Neural cell (in vitro differentiated cells): Measurements from ENCODE around the gene PBOV1. TPM values are rescaled to one million over a fixed set of nuclear protein-coding genes. Genes with fewer than 3 reads are reported as not detected.

Experiments used
- H2AFZ ChIP-seq: fragments of 200-600, 300-800 bp; sonication (generic), shearing (Covaris generic); 2 replicates; pipeline ENCODE4 v1.6.0; 2014; ENCODE audit warnings: low read depth, mild to moderate bottlenecking, antibody characterized with exemption, low read length, moderate library complexity
- H3F3A ChIP-seq: fragments of 200-600 bp; shearing (Covaris generic); 2 replicates; pipeline ENCODE4 v1.6.1; 2016; ENCODE audit warnings: mild to moderate bottlenecking, moderate library complexity, mixed read lengths, antibody characterized with exemption, low read length; ENCODE audit not compliant: insufficient read depth, poor library complexity, severe bottlenecking
- H3K27ac ChIP-seq: fragments of 200-600, 300-800 bp; sonication (generic), shearing (Covaris generic); 2 replicates; pipeline ENCODE4 v1.5.1; 2014; ENCODE audit warnings: mild to moderate bottlenecking, low read length, moderate library complexity
- H3K27me3 ChIP-seq: fragments of 300-800, 200-600 bp; sonication (generic), shearing (Covaris generic); 2 replicates; pipeline ENCODE4 v1.6.0; 2014; ENCODE audit warnings: mild to moderate bottlenecking, low read depth, low read length, moderate library complexity; ENCODE audit not compliant: insufficient read depth
- H3K36me3 ChIP-seq: fragments of 300-800, 200-600 bp; sonication (generic), shearing (Covaris generic); 2 replicates; pipeline ENCODE4 v1.5.1; 2014; ENCODE audit warnings: mild to moderate bottlenecking, antibody characterized with exemption, low read length, moderate library complexity; ENCODE audit not compliant: insufficient read depth
- H3K4me2 ChIP-seq: fragments of 300-800, 200-600 bp; sonication (generic), shearing (Covaris generic); 2 replicates; pipeline ENCODE4 v1.6.0; 2014; ENCODE audit warnings: mild to moderate bottlenecking, low read length
- H3K4me3 ChIP-seq: fragments of 300-800, 200-600 bp; sonication (generic), shearing (Covaris generic); 2 replicates; pipeline ENCODE4 v1.5.1; 2014; ENCODE audit warnings: mild to moderate bottlenecking, low read length, moderate library complexity
- H3K79me2 ChIP-seq: fragments of 200-600 bp; shearing (Covaris generic); replicated peaks from 2 replicates; pipeline ENCODE4 v1.6.0; 2014; ENCODE audit warnings: mild to moderate bottlenecking, low read length, moderate library complexity; ENCODE audit not compliant: insufficient read depth
- H3K9ac ChIP-seq: fragments of 300-800, 200-600 bp; sonication (generic), shearing (Covaris generic); 2 replicates; pipeline ENCODE4 v1.6.1; 2016; ENCODE audit warnings: mild to moderate bottlenecking, low read length, mixed read lengths
- H3K9me2 ChIP-seq: fragments of 200-600 bp; shearing (Covaris generic); 2 replicates; pipeline ENCODE4 v1.6.1; 2016; ENCODE audit warnings: mild to moderate bottlenecking, low read length, mixed read lengths; ENCODE audit not compliant: insufficient read depth
- H3K9me3 ChIP-seq: fragments of 200-600, 300-800 bp; sonication (generic), shearing (Covaris generic); 2 replicates; pipeline ENCODE4 v1.6.1; 2016; ENCODE audit warnings: mild to moderate bottlenecking, mixed run types, low read length, moderate library complexity, mixed read lengths
- H4K20me1 ChIP-seq: fragments of 200-600 bp; shearing (Covaris generic); 2 replicates; pipeline ENCODE4 v1.6.1; 2016; ENCODE audit warnings: mild to moderate bottlenecking, mixed run types; ENCODE audit not compliant: insufficient read depth
- CTCF ChIP-seq: fragments of 450-650 bp; IDR thresholded peaks from 2 replicates; pipeline ENCODE4 v1.5.1; 2014; ENCODE audit warnings: antibody characterized with exemption, mild to moderate bottlenecking, moderate library complexity; ENCODE audit not compliant: poor library complexity, severe bottlenecking
- EP300 ChIP-seq: fragments of 450-650 bp; conservative IDR thresholded peaks from 2 replicates; pipeline ENCODE4 v1.6.1; 2014; ENCODE audit warnings: antibody characterized with exemption, mild to moderate bottlenecking, moderate library complexity; ENCODE audit not compliant: poor library complexity, severe bottlenecking
- EZH2 ChIP-seq: fragments of 200-600, 300-800 bp; shearing (Covaris generic), sonication (generic); IDR thresholded peaks from 2 replicates; pipeline ENCODE4 v1.6.1; 2014; ENCODE audit warnings: antibody characterized with exemption, low read length, borderline replicate concordance, mild to moderate bottlenecking; ENCODE audit not compliant: insufficient read depth, poor library complexity, severe bottlenecking
- MXI1 ChIP-seq: fragments of 450-650 bp; conservative IDR thresholded peaks from 2 replicates; pipeline ENCODE4 v1.6.1; 2014; ENCODE audit warnings: antibody characterized with exemption, mild to moderate bottlenecking; ENCODE audit not compliant: poor library complexity, severe bottlenecking
- POLR2AphosphoS5 ChIP-seq: IDR thresholded peaks from 2 replicates; pipeline ENCODE4 v1.6.1; 2012
- RAD21 ChIP-seq: fragments of 450-650 bp; conservative IDR thresholded peaks from 2 replicates; pipeline ENCODE4 v1.6.1; 2014; ENCODE audit warnings: antibody characterized with exemption, mild to moderate bottlenecking, moderate library complexity
- REST ChIP-seq: IDR thresholded peaks from 2 replicates; pipeline ENCODE4 v1.6.1; 2012; ENCODE audit warnings: borderline replicate concordance
- SMC3 ChIP-seq: fragments of 450-650 bp; conservative IDR thresholded peaks from 2 replicates; pipeline ENCODE4 v1.6.1; 2014; ENCODE audit warnings: antibody characterized with exemption, mild to moderate bottlenecking, moderate library complexity; ENCODE audit not compliant: poor library complexity
- TAF1 ChIP-seq: IDR thresholded peaks from 2 replicates; pipeline ENCODE4 v1.6.1; 2012; ENCODE audit warnings: low read depth
- polyA plus RNA-seq: library from polyadenylated mRNA; depleted of rRNA; stranded (reverse); fragments of >200 nt; gene quantifications from 2 replicates; pipeline ENCODE4 v1.2.3, GENCODE V29; 2014

PBOV1 gene
- polyA plus RNA-seq, 1 donor from 2014 or later, result not detected

- Histone ChIP-seq H3K79me2 (no peaks in the 10 kb centered on the region), H3K27me3 (no peaks in the 10 kb centered on the region), H3K36me3 (no peaks in the 10 kb centered on the region), H3K9ac (no peak overlapping the region), H3K27ac (no peak overlapping the region), H3K9me3 (no peaks in the 10 kb centered on the region), H2AFZ (no peak overlapping the region), H4K20me1 (no peaks in the 10 kb centered on the region), H3F3A (no peaks in the 10 kb centered on the region), H3K4me2 (no peak overlapping the region), H3K9me2 (no peaks in the 10 kb centered on the region), H3K4me3 (no peak overlapping the region)
- TF ChIP-seq REST (no peak), TAF1 (no peak), POLR2AphosphoS5 (no peak), MXI1 (no peak), EZH2 (no peak), CTCF (no peak), RAD21 (no peak), EP300 (no peak), SMC3 (no peak)
Measured at GRCh38 chr6:138240476-138241245, 22.4 kb upstream of the PBOV1 start.

- TF ChIP-seq MXI1, result no peak
- TF ChIP-seq TAF1, result no peak
- no peak for TF ChIP-seq RAD21
- TF ChIP-seq CTCF, result no peak
- no peak overlapping the region for H2AFZ ChIP-seq
- H3K9me2 ChIP-seq, result no peaks in the 10 kb centered on the region
- H3K27ac ChIP-seq, result no peak overlapping the region
- no peak overlapping the region for H3K4me3 ChIP-seq
- H3F3A ChIP-seq, result no peaks in the 10 kb centered on the region
- H3K79me2 ChIP-seq, result no peaks in the 10 kb centered on the region
- no peaks in the 10 kb centered on the region for H4K20me1 ChIP-seq
- no peak overlapping the region for H3K9ac ChIP-seq
- H3K27me3 ChIP-seq, result no peaks in the 10 kb centered on the region
- no peak overlapping the region for H3K4me2 ChIP-seq
- H3K9me3 ChIP-seq, result no peaks in the 10 kb centered on the region
- H3K36me3 ChIP-seq, result no peaks in the 10 kb centered on the region
Measured at GRCh38 chr6:138239774-138240173, 21.5 kb upstream of the PBOV1 start.
